Progenitor cell of endocrine pancreas (in vitro differentiated cells): Measurements from ENCODE around the gene UBE2O. TPM values are rescaled to one million over a fixed set of nuclear protein-coding genes. Genes with fewer than 3 reads are reported as not detected.

Source experiments
- DNase-seq: peaks from one replicate; pipeline ENCODE4 v3.0.0; 2021; ENCODE audit warnings: low spot score; ENCODE audit not compliant: unreplicated experiment
- H3K27ac Mint-ChIP-seq: 2 replicates; pipeline ENCODE4 v1.8.0; 2021; ENCODE audit warnings: mild to moderate bottlenecking, moderate library complexity, mixed read lengths
- H3K27me3 Mint-ChIP-seq: 2 replicates; pipeline ENCODE4 v1.8.0; 2021; ENCODE audit warnings: mixed read lengths
- H3K36me3 Mint-ChIP-seq: 2 replicates; pipeline ENCODE4 v1.8.0; 2022; ENCODE audit warnings: mixed read lengths; ENCODE audit not compliant: insufficient read depth
- H3K4me1 Mint-ChIP-seq: 2 replicates; pipeline ENCODE4 v1.8.0; 2021; ENCODE audit warnings: low read depth, mixed read lengths
- H3K4me3 Mint-ChIP-seq: 2 replicates; pipeline ENCODE4 v1.8.0; 2021; ENCODE audit warnings: low read depth, mild to moderate bottlenecking, moderate library complexity, mixed read lengths
- H3K9me3 Mint-ChIP-seq: 2 replicates; pipeline ENCODE4 v1.8.0; 2021; ENCODE audit warnings: low read depth, mixed read lengths
- CTCF ChIP-seq: fragments of 200-600 bp; sonication (generic); IDR thresholded peaks from one replicate; pipeline ENCODE4 v1.5.0; 2021; ENCODE audit warnings: antibody characterized with exemption, mild to moderate bottlenecking; ENCODE audit not compliant: unreplicated experiment
- total RNA-seq: library from RNA; stranded (reverse); gene quantifications from 2 replicates; pipeline ENCODE4 v1.2.1, GENCODE V29; 2021

Gene UBE2O
- total RNA-seq, 1 donor from 2014 or later, result 44.6 TPM

GRCh38 chr17:76495663-76496400 is 42.9 kb upstream of the UBE2O start:
- Mint-ChIP-seq H3K36me3 (no peaks in the 10 kb centered on the region), H3K27ac (no peak overlapping the region), H3K4me3 (no peak overlapping the region), H3K9me3 (no peaks in the 10 kb centered on the region), H3K4me1 (peaks cover 21% of the 10 kb centered on the region), H3K27me3 (peaks cover 34% of the 10 kb centered on the region)
- no peak for TF ChIP-seq CTCF
- no peak for DNase-seq

GRCh38 chr17:76493505-76494167 is 40.7 kb upstream of the UBE2O start:
- H3K27me3 Mint-ChIP-seq, result peaks cover 19% of the 10 kb centered on the region
- H3K27ac Mint-ChIP-seq, result no peak overlapping the region
- H3K9me3 Mint-ChIP-seq, result no peaks in the 10 kb centered on the region

GRCh38 chr17:76492989-76493501 is 40.1 kb upstream of the UBE2O start:
- Mint-ChIP-seq H3K9me3 (no peaks in the 10 kb centered on the region), H3K4me1 (peaks cover 6% of the 10 kb centered on the region), H3K27ac (no peak overlapping the region), H3K27me3 (peaks cover 13% of the 10 kb centered on the region), H3K4me3 (no peak overlapping the region), H3K36me3 (no peaks in the 10 kb centered on the region)
- DNase-seq, result no peak
- TF ChIP-seq CTCF, result no peak

More at GRCh38 chr17:76493505-76494167, 40.7 kb upstream of the UBE2O start:
- no peak for DNase-seq
- Mint-ChIP-seq H3K4me1 (peaks cover 12% of the 10 kb centered on the region), H3K4me3 (no peak overlapping the region), H3K36me3 (no peaks in the 10 kb centered on the region)
- no peak for TF ChIP-seq CTCF

GRCh38 chr17:76492123-76492988 is 39.4 kb upstream of the UBE2O start:
- no peak for DNase-seq
- Mint-ChIP-seq H3K4me3 (no peak overlapping the region), H3K27ac (no peak overlapping the region), H3K36me3 (no peaks in the 10 kb centered on the region), H3K9me3 (no peaks in the 10 kb centered on the region), H3K4me1 (peaks cover 5% of the 10 kb centered on the region), H3K27me3 (peaks cover 9% of the 10 kb centered on the region)
- no peak for TF ChIP-seq CTCF
